HG03520 (cell line): ENCODE data around the gene HOXC10.

Experiments used
- ATAC-seq: cut with Tn5 transposase; IDR thresholded peaks from one replicate; pipeline ENCODE4 v1.9.1; 2021; ENCODE audit warnings: mild to moderate bottlenecking, moderate library complexity; ENCODE audit not compliant: unreplicated experiment

Gene HOXC10

DNA sequence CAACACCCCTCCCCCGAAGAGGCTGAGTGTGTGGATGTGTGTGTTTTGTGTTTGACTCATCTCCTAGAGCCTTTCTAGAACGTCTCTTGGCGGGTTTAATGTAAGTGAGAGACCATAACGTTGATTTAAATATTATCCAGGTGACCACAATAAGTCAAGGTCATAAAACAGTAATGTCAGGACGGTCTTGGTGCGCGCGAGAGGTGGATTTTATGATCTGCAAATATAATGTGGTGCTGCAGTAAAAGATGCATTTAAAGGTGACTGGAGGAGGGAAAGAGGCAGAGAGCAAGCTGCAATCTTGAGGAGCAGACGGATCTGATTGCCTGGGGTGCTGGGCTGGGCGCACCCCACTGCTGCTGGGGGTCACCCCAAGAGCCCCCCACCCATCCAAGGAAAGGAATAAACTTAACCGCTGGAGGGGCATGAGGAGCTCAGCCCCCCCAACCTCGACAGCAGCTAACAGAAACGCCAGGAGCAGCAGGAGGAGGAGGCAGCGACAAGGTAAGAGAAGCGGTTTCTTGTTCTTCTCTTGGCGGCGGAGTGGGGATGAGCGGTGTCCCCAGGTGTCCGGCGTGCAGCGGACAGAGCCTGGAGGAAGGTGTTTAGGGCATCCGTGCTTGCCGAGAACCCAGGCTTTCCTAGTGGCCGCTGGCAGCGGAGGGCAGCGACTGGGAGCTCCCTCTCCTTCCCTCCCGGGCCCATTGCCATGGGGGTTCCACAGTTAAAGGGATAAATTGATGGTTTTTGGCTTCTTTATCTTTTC is 5.5 kb downstream of the HOXC10 start:
- no peak for ATAC-seq

DNA sequence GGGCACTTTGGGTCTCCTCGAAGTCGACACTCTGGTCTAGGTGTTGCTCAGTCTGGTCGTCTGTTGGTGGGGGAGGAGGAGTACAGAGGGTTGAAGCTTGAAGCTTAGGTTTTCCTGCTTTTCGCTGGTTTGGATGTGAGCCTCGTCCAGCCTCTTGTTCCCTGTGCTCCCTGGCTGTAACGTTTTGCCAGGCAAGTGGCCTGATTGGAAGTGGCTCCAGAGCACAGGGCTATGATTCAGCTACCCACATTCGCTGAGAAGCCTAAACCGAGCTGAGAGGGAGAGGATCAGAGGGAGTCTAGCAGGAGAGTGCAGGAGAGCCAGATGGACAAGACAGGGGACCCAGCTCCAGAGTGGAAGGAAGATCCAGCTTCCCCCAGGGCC is 6.1 kb downstream of the HOXC10 start:
- ATAC-seq: no peak

DNA sequence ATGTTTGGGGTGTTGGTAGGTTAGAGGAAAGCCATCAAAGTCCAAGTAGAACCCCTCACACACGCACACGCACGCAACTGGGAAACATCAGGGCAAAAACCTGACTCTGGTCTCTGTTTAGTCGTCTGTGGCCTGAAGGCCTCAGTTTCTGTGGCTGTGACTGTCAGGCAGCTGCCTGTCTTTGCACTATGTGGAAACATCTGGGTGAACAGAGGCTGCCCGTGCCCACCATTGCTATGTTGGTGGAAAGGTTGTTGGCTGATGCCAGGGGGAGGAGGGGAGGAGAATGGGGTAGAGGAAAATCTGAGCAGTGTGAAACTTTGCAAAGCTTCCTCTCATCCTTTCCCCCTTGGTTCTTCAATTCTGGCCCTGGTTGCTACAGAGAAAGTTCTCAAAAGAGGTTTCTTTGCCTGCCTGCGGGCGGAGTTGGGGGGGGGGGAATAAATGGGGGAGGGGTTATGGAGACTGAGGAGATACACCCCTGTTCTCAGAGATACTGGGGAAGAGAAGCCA is 7.5 kb downstream of the HOXC10 start:
- ATAC-seq: no peak

DNA sequence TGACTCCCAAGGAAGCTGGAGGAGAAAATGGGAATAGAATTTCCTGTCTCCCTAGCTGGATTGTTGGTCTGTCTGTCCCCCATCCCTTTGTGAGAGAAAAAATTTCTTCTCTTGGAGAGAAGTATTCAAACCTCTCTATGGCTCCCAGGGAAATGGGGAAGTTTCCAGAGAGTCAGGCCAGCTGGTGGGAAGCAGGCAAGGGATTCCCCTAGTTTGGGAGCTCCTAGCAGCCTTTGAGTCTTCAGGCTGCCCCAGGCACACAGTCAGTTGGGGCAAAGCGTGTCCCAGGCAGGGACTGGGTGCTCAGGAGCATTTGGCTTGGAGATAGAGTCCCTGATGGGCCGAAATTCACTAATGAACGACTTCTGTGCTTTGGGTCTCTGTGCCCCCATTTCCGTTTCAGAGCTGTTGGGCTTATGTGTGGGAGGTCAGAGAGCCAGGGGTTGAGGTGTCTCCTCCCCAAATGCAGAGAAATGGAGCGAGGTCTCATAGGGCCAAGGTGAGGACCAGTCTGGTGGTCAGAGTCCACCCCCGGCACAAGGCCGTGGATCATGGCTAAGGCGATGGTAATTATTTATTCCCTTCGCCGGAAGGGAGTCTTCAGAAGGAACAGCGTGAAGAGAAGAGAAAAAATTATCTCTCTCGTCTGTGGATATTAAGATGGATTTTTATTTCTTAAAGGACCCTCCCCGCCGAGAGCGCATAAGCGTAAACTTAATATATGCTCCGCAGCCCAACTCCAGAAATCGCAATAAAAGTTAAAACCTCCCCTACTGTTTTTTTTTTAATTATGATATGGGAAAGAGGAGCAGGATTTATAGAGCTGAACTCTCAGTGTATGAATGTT is 8.4 kb downstream of the HOXC10 start:
- ATAC-seq: no peak

DNA sequence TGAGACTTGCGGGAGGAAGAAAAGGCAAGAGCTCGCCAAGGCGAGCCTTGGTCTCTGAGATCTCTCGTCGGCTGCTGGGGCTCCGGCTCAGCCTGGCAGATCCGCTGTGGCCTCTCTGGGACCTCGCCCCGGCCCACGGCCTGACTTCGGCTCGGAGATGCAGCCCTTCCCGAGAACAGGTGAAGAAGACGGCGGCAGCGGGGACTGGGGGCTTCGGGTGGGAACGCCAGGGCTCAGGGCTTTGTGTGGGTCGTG is 9.0 kb downstream of the HOXC10 start:
- ATAC-seq: no peak

DNA sequence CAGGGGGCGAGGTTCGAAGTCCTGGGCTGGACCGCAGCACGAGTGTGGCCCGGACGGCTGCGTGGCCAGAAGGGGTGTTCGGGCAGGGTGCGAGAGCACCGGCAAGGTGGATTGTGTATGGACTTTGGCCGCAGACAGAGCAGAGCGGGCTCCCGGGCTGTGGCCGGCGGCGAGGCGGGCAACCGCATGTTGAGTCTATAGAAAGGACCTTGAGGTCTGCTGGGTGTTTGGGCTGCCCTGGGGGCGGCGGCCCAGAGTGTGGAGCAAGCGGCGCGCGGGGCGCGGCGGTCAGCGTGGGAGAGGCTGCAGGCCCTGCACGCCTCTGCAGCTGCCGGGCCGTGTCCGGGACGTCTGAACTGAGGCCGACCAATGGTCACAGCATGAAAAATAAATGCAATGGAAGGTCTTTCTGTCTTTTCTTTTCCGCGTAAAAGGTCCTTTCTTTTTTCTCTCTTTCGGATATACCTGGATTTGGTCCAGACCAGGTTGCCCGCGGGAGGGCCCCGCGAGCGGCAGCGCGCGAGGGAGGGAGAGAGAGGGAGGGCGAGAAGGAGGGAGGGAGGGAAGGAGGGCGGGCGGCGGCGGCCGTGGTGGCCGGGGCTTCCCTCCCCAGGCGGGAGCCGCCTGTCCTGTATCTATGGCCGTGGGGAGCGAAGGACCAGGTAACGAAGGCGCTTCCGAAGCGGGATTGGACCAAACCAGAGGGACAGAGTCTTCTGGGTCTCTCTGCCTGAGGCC is 9.5 kb downstream of the HOXC10 start:
- no peak for ATAC-seq

DNA sequence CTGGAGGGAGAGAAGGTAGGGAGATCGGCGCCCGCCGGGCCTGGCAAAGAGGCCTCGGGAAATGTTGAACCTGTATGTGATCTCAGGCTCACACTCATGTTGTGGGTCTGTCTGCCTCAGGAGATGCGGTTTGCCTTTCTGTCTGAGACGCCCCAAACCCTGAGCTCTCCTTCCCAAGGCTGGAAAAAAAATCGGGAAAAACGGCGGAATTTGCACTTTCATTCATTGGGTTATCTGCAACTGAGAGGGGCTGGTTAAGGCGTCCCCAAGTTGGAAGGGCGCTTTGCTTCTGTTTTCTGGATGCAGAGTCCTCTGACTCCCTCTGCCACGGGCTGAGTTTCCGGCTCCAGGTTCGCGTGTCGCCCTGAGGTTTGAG is 10.0 kb downstream of the HOXC10 start:
- no peak for ATAC-seq

DNA sequence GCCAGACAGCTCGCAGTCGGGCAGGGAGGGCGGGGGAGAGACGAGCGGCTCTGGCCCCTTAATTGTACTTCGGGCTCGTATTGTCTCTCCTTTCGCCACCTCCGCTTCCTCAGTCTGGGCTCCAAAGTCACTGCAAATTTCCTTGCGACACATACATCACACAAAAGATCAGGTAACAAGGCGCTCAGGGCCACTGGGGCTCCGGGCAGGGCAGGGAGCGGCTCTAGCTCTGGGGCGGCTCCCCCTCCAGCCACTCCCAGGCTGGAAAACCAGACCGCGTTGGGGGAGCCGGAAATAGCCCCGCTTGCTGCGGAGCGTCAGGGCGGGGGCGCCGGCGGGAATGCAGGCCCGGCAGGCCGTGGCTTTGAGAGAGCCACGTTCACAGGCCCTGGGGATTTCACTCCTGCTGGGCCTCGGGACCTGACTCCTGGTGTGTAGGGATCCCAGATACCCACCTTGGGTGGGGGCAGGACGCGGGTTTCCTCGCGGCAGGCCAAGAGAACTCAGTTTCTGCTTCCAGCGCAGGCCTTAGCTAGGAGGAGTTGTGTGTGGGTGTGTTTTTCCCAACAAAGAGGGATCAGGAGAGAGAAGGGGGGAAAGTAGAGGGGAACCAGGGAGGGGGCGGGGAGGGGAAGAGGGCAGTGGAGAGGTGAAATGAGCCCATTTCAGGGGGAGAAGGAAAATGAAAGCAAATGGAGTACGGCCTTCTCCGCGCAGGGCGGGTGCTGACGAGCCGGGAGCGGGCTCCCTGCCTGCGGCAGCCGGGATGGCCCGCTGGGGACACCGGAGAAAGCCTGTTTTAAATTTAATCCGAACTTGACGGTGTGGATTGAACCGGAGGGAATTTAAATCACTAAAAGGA is 10.7 kb downstream of the HOXC10 start:
- ATAC-seq: no peak

DNA sequence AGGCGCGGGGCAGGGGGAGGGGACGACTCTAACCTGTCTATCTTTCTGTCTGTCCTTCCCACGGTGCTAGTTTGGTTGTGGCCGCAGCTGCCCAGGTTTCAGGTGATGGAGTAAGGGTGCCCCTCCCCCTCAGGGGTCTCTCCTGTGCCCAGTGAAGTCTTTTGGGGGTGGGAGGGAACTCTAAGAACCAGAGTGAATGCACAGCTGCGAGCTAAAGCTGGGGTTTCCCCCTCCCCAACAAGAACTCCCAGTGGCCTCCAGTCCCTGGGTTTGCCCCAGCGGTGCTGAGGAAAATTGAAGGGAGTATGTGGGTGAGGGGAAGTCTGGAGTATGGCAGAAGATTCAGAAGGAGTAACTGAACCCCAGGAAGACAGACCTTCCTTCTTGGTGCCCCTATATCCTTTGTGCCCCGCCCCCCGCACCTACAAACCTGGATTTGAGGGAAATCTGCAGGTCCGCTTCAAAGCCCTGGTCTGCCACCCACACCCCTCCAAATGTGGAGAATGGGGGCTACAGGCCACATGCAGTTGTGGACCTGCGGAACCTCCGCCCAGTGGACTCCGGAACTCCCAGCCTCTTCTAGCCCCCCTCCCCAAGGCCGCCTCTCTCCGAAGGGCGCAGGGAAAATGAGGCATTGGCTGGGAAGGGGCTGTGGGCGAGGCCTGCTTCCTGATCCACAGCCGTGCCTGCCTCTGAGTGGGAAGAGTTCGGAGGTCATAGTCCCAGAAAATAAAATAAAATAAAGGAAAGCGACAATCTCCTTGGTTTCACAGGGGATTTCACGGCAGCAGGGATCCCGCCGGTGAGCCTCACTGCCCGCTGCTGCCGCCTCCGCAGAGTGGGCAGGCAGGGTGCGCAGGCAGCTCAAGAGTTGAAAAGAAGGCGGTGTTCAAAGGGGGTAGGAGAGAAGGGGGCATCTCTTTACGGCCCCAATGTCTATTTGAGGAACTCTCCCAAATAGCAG is 11.6 kb downstream of the HOXC10 start:
- no peak for ATAC-seq

DNA sequence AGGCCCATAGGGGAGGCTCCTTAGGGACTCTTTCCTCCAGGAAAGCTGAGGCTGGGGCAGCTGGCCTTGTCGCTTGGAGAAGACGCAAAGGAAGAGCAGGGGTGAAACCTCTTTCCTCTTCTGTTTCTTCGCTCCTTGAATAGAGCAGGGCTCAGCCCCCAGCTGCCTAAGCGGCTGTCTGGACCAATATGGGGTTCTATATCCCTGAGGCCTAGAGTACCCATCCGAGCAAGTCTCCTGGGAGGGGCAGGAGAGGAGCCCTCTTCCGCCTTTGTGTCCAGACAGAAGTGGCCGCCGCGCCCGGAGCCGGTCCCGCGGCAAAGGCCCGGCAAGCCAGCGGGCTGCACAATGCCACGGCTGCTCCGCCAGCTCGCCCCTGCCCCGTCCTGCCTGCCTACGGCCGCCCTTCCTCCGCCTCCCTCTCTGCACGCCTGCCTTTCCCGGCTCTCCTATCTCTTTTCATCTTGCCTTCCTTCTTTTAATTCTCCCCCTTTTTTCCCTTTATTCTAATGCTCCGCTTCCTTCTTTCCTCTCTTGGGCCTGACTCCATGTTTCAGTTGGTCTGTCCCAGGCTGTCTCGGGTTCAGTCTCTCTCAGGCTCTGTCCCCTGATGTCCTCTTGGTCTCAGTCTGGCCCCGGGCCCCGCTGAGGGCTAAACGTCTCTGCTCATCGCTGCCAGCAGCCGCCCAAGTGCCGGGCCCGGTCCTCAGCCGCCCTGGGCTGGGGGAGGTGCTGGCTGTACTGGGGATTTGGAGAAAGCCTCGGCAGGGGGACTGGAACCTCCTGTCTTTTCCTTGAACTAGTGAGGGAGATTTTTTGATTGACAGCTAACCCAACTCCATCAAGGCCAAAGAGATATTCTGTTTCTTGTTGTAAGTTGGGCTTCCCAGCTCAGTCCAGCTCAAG is 12.5 kb downstream of the HOXC10 start:
- ATAC-seq: no peak

DNA sequence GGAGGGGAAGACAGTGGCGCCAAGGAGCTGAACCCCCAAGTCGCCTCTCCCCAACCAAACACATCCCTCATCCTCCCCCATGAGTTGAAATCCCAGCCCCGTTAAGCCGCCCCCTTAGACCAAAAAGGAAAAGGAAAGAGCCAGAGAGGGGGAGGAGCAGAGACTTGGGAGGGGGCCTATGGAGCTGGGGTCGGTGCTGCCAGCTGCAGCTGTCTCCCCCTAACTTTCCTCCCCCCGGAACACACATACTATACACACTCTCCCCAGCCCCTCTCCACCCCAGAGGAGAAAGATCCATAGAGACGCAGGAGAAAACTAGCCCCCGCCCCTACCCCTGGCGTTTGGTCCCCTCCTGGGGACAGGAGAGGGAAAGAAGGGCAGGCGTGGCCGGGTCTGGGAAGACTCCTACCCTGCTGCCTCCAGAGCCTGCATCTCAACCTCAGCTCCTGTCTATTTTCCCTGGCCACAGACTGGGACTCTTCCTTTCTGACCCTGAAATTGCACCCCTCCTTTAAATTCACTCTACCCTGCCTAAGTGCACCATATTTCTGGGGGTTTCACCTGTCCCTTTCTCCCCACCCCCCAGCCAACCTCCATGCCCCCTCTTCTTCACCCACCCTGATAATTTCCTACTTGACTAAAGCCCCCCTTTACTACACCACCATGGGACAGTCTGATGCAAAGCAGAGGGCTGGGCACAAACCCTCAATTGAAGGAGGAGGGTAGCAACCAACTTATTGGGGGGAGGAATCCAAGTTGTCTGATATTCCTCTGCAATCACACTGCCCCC is 13.4 kb downstream of the HOXC10 start:
- no peak for ATAC-seq

DNA sequence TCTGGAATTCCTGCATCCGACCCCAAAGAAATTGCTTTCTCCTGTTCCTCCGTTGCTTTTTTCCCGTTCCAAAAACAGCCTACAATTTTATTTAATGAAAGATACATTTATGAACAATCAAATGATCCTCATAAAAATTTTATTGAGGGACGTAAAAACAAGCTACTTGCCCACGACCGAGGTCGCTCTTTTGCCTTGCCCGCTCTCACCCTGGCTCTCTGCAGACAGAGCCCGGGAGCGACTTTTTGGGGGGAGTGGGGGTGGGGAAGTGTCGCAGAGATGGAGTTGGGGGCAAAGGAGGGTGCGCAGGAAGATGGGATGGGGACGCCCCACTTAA is 13.9 kb downstream of the HOXC10 start:
- ATAC-seq: no peak

DNA sequence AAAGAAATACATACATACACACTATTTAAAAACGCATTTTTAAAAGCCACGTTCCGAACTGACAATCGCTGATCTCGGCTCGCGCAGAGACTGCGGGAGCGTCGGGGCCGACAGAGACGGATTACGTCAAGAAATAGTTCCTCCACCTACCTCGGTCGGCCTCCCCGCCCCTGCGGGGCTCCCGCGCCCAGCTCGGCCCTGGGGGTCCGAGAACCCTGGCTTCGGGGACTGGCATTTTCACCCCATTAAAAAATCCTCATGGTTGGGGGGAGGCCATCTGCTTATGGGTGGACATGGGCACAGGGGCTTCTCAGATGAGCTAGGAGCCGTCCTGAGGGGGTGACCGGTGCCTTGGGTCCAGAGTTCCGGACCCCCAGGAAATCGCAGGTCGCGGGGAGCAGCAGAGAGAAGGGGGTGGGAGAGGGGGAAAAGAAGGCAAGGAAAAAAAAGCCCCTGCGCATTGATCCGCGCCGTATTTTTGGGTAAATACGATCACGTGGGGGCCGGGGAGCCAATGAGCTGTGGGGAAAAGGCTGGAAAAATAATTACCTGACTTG is 14.7 kb downstream of the HOXC10 start:
- ATAC-seq: no peak

DNA sequence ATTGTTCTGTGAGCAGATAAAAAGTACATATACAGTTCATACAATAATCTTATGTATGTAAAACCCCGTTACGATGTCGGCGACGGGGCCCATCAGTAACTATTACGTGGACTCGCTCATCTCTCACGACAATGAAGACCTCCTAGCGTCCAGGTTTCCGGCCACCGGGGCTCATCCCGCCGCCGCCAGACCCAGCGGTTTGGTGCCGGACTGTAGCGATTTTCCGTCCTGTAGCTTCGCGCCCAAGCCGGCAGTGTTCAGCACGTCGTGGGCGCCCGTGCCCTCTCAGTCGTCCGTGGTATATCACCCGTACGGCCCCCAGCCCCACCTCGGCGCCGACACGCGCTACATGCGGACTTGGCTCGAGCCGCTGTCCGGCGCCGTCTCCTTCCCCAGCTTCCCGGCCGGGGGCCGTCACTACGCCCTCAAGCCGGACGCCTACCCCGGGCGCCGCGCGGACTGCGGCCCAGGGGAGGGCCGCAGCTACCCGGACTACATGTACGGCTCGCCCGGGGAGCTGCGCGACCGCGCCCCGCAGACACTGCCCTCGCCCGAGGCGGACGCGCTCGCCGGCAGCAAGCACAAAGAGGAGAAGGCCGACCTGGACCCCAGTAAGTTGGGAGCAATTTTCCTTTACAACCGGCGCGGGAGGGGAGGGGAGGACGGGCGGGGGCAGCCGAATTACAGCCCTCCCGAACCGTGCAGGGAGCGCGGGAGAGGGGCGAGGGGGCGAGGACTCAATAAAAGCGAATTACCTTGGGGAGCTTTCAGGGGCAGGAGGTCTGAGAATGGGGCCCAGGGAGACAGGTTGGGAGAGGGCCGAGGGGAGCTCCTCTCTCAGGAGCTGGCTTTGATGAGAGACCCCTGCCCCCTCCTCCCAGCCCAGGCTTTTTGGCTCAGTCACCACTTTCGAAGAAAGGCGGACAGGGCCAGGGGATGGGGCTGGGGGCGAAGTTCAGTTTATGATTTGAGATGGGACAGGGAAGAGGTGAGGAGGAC is 15.5 kb downstream of the HOXC10 start, which contains the start of gene HOXC9:
TSS of gene HOXC9 (plus strand) at position 46 of the 999 bp plus-strand sequence. CDS start at position 74, 28 bp downstream.
- no peak for ATAC-seq

DNA sequence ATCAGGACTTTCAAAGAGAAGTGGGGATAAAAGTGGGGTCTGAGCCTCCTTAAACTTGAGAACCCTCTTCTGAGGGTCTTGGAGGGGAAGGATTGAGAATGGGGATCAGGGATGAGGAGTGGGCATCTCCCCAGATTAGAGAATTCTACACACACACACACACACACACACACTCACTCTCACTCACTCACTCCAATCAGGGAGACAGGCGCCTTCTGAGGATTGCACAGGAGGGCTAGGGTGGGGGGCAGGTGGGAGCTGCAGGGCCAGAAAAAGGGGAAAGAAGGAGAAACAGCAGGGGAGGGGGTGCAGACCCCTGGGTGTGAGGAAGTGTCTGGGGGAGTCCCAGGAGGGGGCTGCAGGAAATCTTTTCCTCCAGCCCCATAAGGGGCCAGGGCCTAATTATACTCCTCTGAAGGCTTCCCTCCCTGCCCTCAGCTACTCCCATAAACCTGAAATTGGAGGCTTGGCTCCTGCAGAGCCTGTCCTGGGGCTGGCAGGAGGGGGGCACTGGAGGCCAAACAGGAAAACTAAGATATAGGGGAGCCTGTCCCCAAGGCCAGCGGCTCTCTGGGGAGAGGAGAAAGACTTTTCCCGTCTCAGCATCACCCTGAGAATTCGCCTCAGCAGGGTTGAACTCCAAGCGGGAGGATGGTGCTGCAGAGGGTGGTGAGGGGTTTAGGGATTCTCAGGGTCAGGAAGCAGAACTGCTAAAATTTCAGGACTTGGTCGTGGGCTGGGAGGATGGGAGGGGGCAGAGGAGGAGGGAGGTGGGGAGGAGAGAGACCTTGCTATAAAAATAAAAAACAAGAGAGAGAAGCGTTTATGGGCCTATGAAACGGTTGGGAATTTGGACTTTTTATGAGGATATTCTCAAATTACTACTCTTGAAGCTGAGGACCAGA is 16.6 kb downstream of the HOXC10 start:
- ATAC-seq: no peak
